ENCODE data around the gene LAMC3.
"Not testable (repeated sequence)": the region's sequence is repeated elsewhere in the genome, so short reads cannot be mapped to it uniquely, and the experiment has no call there.

Gene LAMC3

GRCh38 chr9:130992682-130993032 is 16.3 kb upstream of the LAMC3 start:
- no peak for DNase-seq

DNA sequence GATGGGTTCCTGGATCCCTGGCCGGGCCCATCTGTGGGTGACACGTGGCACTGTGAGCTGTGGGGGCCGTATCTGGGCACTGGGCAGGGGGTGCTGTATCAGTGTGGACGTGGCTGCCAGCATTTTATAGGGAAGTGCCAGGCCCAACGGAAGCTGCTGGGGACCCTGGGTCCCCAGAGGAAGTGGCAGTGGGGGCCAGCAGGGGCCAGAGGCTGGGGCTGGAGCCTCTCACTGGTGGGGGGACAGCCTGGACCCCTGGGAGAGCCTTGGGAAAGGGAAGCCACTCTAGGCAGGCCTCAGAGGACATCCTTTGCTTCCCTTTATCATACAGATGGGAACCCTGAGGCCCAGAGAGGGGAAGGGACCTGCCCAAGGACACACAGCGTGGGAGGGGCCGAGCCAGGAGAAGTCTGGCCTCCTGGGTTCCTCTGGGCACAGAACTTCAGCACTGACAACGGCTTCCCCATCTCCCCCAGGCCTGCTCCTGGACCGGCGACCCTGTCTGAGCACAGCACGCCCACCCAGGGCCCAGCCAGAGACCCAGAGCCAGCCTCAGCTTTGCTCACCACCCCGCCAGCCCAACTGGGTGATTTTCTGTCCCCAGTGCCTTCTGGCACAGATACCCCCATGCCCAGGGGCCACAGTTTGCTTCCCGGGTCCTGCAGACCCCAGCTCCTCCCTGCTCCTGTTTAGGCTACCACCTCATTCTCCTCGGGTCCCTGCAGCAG is 15.5 kb upstream of the LAMC3 start:
- no peak for DNase-seq

GRCh38 chr9:130994135-130995085 is 14.6 kb upstream of the LAMC3 start:
- DNase-seq, result no peak

DNA sequence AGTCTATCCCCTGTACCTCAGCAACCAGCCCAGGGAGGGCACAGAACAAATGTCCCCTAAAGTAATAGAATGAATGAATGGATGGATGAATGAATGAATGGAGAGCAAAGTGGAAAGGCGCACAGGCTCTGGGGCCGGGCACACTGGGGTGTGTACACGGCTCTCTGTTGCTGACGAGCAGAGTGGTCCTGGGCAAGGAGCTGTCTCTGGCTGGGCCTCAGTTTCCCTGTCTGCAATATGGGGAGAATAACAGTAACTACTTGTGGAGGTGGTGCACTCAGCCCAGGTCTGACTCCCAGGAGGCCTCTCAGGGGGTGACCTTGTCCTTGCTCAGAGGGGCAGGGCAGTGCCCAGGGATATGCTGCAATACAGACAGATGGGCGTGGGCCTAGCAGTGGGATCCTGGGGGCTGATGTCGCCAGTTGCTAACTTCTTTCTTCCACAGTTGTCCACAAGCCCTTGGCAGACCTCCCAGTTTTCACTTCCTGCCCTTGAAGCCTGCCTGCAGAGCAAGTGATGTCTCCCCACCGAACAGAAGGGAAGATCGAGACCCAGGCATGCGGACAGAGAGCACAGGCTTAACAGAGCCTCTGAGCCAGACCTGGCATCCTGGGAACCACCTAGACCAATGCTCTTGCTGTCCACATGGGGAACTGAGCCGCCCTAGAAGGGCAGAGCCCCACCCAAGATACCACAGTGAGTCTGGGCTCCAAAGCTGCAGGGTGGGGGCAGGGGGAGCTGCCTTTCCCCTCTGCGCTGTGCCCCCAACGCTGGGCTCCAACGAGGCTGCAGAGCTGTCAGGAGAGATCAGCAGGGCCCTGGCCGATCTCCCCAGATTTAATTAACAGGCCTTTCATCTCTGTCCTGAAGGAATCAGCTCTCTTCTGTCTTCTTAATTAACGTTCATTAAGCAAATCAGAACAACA is 13.6 kb upstream of the LAMC3 start:
- DNase-seq, result peak; percentile 52 to 56 (median 54)

- no peak for DNase-seq
Observed at GRCh38 chr9:130996205-130996604, 12.8 kb upstream of the LAMC3 start.

GRCh38 chr9:130996676-130997394 is 12.1 kb upstream of the LAMC3 start:
- DNase-seq, result no peak

DNA sequence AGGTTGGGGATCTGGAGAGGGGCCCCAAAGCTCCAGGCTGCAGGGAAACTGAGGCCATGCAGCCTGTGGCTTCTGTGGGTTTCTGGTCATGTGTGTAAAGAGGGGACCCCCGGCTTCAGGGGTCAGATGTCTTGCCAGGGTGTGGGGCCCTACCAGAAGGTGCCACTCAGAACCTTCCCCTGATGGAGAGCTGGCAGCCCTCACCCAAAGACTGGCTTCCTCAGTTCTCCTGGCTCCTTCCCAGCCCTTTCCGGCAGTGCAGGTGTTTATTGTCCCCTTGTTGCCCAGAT is 11.6 kb upstream of the LAMC3 start:
- DNase-seq, result no peak

DNA sequence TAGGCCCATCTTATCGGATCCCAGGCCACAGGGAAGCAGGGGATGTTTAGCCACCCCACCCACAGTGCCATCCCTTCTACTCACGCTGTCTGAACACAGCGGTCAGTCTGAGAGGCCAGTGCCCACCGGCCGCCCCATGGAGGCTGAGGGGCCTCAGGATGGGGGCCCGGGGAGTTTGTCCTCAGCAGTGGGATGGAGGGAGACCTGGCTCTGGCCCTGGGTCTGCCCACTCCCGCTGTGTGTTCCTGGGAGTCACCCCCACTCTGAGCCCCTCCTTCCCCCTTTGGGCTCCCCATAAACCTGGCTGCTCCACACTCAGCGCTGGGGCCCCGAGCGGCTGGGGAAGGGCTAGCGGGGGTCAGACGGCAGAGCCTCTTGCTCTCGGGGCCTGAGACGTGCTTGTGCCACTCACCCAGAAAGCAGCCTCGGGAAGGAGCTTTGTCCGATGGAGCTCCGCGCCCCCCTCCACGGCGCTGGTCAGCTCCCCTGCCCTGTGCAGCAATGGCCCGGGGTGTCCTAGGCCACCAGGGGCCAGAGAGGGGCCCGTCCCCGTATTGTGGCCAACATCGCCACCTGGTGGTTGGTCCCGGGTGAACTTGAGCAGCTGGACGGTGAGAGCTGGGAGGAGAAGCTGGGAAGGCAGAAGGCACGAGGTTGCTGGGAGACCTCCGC is 10.9 kb upstream of the LAMC3 start:
- DNase-seq, result peak; percentile 82 to 93 (median 87)

- DNase-seq, result no peak
Observed at GRCh38 chr9:130998597-130999244, 10.3 kb upstream of the LAMC3 start.

- no peak for DNase-seq
Observed at GRCh38 chr9:130999245-130999623, 9.7 kb upstream of the LAMC3 start.

- not testable (repeated sequence) for DNase-seq
Observed at GRCh38 chr9:131000526-131000925, 8.4 kb upstream of the LAMC3 start.

GRCh38 chr9:131001021-131001420 is 8.0 kb upstream of the LAMC3 start:
- DNase-seq, result no peak

- DNase-seq, result no peak
Observed at GRCh38 chr9:131001990-131002389, 7.0 kb upstream of the LAMC3 start.

- no peak for DNase-seq
Observed at GRCh38 chr9:131006601-131007000, 2.4 kb upstream of the LAMC3 start.

GRCh38 chr9:131008086-131008485 is 888 bp upstream of the LAMC3 start:
- DNase-seq, result no peak

DNA sequence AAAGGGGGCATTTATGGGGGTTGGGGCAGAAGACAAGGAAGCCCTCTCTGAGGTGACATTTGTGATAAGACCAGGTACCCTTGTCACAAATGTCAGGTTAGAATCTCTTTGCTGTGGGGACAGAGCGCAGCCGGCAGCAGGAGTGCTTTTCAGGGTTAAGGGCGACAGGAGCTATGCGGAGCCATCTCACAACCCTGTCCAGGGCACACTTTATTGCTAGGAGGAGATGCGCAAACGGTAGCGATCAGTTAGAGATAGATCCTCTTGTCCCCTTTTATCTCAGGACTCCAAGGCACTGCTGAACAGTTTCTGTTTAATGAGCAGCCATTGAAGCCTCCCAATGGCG is 438 bp upstream of the LAMC3 start:
- no peak for DNase-seq

DNA sequence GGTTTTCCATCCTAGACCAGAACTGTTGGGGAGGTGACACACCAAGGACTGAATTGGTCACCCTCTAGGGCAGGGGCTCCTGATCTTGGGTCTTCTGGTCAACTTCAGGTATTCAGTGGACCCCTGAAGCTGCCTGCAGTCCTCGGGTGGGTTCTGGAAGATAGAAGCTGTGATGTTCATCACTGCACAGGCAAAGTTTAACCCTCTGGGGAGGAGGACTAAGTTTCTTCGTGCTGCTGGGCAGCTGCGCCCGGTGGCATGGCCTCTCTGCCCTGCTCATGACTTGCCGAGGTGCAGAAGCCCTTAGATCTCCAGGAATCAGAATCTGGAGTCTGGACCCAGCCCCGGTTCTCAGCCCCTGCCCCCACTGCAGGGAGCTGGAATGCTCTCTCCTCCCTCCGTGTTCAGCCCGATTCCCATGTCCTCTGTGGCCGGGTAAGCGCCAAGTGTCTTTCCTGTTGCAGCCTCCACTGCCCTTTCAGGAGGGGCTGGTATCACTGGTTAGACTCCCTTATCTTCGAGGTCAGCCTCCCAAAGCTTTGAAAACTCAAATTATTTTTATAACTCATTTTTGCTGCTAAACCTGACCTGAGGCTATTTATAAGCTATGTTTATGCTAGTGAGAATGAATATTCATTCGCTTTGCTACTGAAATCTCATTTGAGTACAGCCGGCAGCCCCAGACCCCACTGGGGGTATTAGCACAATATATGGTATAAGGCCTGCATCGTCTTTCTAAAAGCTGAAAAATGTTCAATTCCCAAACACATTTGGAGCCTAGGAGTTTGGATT is 1.7 kb downstream of the LAMC3 start:
- no peak for DNase-seq

GRCh38 chr9:131011274-131012022 is 2.5 kb downstream of the LAMC3 start:
- no peak for DNase-seq

- DNase-seq, result no peak
Observed at GRCh38 chr9:131012023-131012334, 3.0 kb downstream of the LAMC3 start.

- DNase-seq, result no peak
Observed at GRCh38 chr9:131012396-131012917, 3.5 kb downstream of the LAMC3 start.

Data from suppressor macrophage treated with lipopolysaccharide for 1 hour (primary cell).